K562 (cell line): ENCODE results near the gene NR2F1.

Experiments
- CREM ChIP-seq: IDR thresholded peaks from 2 replicates; pipeline ENCODE4 v1.6.1; 2014; ENCODE audit warnings: antibody characterized with exemption, low read depth
- CTCF ChIP-seq, 3 experiments: IDR thresholded peaks in 2 of 3; conservative IDR thresholded peaks in 1 of 3; 2 replicates each; pipeline ENCODE4 v1.5.1; 2011 to 2012; ENCODE audit warnings: low read length in 3 of 3, mild to moderate bottlenecking in 3 of 3, control low read depth in 2 of 3, improper control_type of control experiment in 1 of 3, inconsistent platforms in 1 of 3, low read depth in 1 of 3, mixed read lengths in 1 of 3, moderate library complexity in 1 of 3; ENCODE audit not compliant: insufficient read depth in 2 of 3
- ELF4 ChIP-seq: fragments of 450-650 bp; formaldehyde crosslinking; IDR thresholded peaks from 2 replicates; pipeline ENCODE4 v1.4.0; 2022; ENCODE audit warnings: missing genetic modification characterization
- EP300 ChIP-seq: IDR thresholded peaks from 2 replicates; pipeline ENCODE4 v1.6.1; 2012; ENCODE audit warnings: low read length, improper control_type of control experiment
- ESRRB ChIP-seq: fragments of 250-450 bp; sonication (Bioruptor Pico); IDR thresholded peaks from 2 replicates; pipeline ENCODE4 v1.5.0; 2020; ENCODE audit warnings: mild to moderate bottlenecking, moderate library complexity, borderline replicate concordance
- EZH2 ChIP-seq: IDR thresholded peaks from 2 replicates; pipeline ENCODE4 v1.6.1; 2012; ENCODE audit warnings: low read depth, mild to moderate bottlenecking, inconsistent platforms, low read length, borderline replicate concordance
- GABPA ChIP-seq: fragments of 200-800 bp; sonication (Bioruptor generic); conservative IDR thresholded peaks from 2 replicates; pipeline ENCODE4 v1.6.1; 2016; ENCODE audit warnings: low read depth, missing genetic modification characterization, missing compliant biosample characterization
- POLR2A ChIP-seq: fragments of 450-650 bp; conservative IDR thresholded peaks from 2 replicates; pipeline ENCODE4 v1.6.1; 2016
- TGIF2 ChIP-seq: sonication (generic); formaldehyde crosslinking; IDR thresholded peaks from 2 replicates; pipeline ENCODE4 v1.8.1; 2022; ENCODE audit warnings: mild to moderate bottlenecking, missing genetic modification reagents, moderate library complexity
- TSHZ1 ChIP-seq: fragments of 250-450 bp; sonication (Bioruptor Pico); IDR thresholded peaks from 2 replicates; pipeline ENCODE4 v1.4.0; 2020; ENCODE audit warnings: mild to moderate bottlenecking, moderate library complexity
- ZNF217 ChIP-seq: sonication (generic); formaldehyde crosslinking; IDR thresholded peaks from 2 replicates; pipeline ENCODE4 v1.8.0; 2022; ENCODE audit warnings: mild to moderate bottlenecking, missing genetic modification reagents
- ZZZ3 ChIP-seq: fragments of 450-650 bp; IDR thresholded peaks from 2 replicates; pipeline ENCODE4 v1.6.1; 2016; ENCODE audit warnings: antibody characterized with exemption, mild to moderate bottlenecking, moderate library complexity

GRCh38 chr5:93637697-93638096 lies 54.7 kb downstream of the NR2F1 start:
- no peak for TF ChIP-seq ESRRB (CRISPR knock-in tag)
- TF ChIP-seq CTCF (IDR thresholded peaks at IDR 0.05 in 2 of 3, conservative IDR thresholded peaks at IDR 0.05 in 1 of 3; ENCODE audit: insufficient read depth in 2 of 3, low read depth in 1 of 3, low read length in 3 of 3) = no peak
- TF ChIP-seq TSHZ1 (CRISPR knock-in tag) = no peak
- TF ChIP-seq ZNF217 (CRISPR knock-in tag) = no peak
- no peak for TF ChIP-seq POLR2A
- no peak for TF ChIP-seq EZH2
- TF ChIP-seq ZZZ3 = no peak
- no peak for TF ChIP-seq GABPA (tag)
- TF ChIP-seq EP300 = no peak
- no peak for TF ChIP-seq CREM
- TF ChIP-seq ELF4 (CRISPR knock-in tag) = no peak
- TF ChIP-seq TGIF2 = no peak
